COR-L47 (cell line): ENCODE results near the gene PCDHGB5.
"Not testable (repeated sequence)": the region's sequence is repeated elsewhere in the genome, so short reads cannot be mapped to it uniquely, and the experiment has no call there.

ENCODE experiments used
- DNase-seq: peaks from one replicate; lab custom pipeline; 2025; lab: John Stamatoyannopoulos, UW

The PCDHGB5 gene

GRCh38 chr5:141412854-141413539 is 15.2 kb downstream of the PCDHGB5 start, which contains the start of gene PCDHGA10:
Gene PCDHGA10, plus strand, starts transcription at chr5:141412987. Its CDS starts 189 bp downstream, at chr5:141413176.
- no peak for DNase-seq

- no peak for DNase-seq
Measured at GRCh38 chr5:141413540-141414069, 15.9 kb downstream of the PCDHGB5 start.

DNA sequence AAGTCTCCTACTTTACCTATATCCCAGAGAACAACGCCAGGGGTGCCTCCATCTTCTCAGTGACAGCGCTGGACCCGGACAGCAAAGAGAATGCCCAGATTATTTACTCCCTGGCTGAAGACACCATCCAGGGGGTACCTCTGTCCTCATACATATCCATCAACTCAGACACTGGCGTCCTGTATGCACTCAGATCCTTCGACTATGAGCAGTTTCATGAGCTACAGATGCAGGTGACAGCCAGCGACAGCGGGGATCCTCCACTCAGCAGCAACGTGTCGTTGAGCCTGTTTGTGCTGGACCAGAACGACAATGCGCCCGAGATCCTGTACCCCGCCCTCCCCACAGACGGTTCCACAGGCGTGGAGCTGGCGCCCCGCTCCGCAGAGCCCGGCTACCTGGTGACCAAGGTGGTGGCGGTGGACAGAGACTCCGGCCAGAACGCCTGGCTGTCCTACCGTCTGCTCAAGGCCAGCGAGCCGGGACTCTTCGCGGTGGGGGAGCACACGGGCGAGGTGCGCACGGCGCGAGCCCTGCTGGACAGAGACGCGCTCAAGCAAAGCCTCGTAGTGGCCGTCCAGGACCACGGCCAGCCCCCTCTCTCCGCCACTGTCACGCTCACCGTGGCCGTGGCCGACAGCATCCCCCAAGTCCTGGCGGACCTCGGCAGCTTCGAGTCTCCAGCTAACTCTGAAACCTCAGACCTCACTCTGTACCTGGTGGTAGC is 17.0 kb downstream of the PCDHGB5 start:
- DNase-seq = not testable (repeated sequence)

GRCh38 chr5:141415275-141415618 is 17.5 kb downstream of the PCDHGB5 start:
- DNase-seq = not testable (repeated sequence)

DNA sequence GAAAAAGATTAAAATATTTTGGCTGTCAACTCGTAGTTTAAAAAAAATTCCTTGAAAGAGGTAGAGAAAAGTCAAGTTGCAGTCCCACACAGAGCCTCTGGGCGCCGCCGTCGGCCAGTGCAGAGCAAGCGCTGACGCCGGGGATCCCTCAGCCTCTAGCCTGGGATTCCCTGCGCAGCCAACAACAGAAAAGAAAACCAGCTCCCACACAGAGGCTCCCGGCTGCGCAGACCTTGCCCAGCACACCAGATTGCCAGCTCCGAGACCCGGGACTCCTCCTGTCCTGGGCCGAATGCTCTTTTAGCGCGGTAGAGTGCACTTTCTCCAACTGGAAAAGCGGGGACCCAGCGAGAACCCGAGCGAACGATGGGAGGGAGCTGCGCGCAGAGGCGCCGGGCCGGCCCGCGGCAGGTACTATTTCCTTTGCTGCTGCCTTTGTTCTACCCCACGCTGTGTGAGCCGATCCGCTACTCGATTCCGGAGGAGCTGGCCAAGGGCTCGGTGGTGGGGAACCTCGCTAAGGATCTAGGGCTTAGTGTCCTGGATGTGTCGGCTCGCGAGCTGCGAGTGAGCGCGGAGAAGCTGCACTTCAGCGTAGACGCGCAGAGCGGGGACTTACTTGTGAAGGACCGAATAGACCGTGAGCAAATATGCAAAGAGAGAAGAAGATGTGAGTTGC is 19.9 kb downstream of the PCDHGB5 start, which contains the start of gene PCDHGB7:
Gene PCDHGB7, plus strand, starts transcription at position 184 of the 679 bp plus-strand sequence. Its CDS starts 183 bp downstream, at position 367.
- DNase-seq = not testable (repeated sequence)

GRCh38 chr5:141419074-141419880 is 21.5 kb downstream of the PCDHGB5 start:
- DNase-seq = no peak

DNA sequence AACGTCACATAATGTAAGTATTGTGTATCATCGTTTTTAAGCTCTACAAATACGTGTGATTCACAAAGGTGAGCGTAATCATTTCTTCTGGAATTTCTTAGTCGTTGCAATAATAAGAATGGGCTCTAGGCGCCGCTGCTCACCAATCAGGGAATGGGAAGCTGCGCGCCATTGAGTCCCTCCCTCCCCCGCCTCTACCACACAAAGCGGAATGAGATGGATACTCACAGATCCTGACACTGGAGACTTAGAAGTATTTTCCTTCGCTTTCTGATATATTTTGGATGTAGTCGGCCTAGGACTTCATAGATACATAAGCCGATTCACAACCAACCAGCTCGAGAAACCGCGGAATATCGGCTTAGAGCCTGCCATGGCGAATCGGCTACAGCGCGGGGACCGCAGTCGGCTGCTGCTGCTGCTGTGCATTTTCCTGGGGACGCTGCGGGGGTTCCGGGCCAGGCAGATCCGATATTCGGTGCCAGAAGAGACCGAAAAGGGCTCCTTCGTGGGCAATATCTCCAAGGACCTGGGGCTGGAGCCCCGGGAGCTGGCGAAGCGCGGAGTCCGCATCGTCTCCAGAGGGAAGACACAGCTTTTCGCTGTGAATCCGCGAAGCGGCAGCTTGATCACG is 23.2 kb downstream of the PCDHGB5 start, which contains the start of gene PCDHGA11:
Gene PCDHGA11, plus strand, starts transcription at position 197 of the 634 bp plus-strand sequence. Its CDS starts 177 bp downstream, at position 374.
- no peak for DNase-seq

DNA sequence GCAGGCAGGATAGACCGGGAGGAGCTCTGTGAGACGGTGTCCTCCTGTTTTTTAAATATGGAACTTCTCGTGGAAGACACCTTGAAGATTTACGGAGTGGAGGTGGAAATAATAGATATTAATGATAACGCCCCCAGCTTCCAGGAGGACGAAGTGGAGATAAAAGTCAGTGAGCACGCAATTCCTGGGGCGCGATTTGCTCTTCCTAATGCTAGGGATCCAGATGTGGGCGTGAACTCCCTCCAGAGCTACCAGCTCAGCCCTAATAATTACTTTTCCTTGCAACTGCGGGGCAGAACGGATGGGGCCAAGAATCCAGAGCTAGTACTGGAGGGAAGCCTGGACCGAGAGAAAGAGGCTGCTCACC is 23.7 kb downstream of the PCDHGB5 start:
- no peak for DNase-seq

DNA sequence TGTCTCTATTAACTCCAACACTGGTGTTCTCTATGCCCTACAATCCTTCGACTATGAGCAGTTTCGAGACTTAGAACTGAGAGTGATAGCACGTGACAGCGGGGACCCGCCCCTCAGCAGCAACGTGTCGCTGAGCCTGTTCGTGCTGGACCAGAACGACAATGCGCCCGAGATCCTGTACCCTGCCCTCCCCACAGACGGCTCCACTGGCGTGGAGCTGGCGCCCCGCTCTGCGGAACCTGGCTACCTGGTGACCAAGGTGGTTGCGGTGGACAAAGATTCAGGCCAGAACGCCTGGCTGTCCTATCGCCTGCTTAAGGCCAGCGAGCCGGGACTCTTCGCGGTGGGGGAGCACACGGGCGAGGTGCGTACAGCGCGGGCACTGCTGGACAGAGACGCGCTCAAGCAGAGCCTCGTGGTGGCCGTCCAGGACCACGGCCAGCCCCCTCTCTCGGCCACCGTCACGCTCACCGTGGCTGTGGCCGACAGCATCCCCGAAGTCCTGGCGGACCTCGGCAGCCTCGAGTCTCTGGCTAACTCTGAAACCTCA is 25.1 kb downstream of the PCDHGB5 start:
- DNase-seq = no peak

- DNase-seq = no peak
Measured at GRCh38 chr5:141427783-141428426, 30.2 kb downstream of the PCDHGB5 start.

GRCh38 chr5:141430332-141431113 is 32.8 kb downstream of the PCDHGB5 start, which contains the start of gene PCDHGA12:
Gene PCDHGA12, plus strand, starts transcription at chr5:141430507. Its CDS starts 253 bp downstream, at chr5:141430760.
- DNase-seq = no peak

DNA sequence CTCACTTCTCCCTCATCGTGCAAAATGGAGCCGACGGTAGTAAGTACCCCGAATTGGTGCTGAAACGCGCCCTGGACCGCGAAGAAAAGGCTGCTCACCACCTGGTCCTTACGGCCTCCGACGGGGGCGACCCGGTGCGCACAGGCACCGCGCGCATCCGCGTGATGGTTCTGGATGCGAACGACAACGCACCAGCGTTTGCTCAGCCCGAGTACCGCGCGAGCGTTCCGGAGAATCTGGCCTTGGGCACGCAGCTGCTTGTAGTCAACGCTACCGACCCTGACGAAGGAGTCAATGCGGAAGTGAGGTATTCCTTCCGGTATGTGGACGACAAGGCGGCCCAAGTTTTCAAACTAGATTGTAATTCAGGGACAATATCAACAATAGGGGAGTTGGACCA is 33.5 kb downstream of the PCDHGB5 start:
- no peak for DNase-seq

GRCh38 chr5:141432308-141432707 is 34.6 kb downstream of the PCDHGB5 start:
- not testable (repeated sequence) for DNase-seq

DNA sequence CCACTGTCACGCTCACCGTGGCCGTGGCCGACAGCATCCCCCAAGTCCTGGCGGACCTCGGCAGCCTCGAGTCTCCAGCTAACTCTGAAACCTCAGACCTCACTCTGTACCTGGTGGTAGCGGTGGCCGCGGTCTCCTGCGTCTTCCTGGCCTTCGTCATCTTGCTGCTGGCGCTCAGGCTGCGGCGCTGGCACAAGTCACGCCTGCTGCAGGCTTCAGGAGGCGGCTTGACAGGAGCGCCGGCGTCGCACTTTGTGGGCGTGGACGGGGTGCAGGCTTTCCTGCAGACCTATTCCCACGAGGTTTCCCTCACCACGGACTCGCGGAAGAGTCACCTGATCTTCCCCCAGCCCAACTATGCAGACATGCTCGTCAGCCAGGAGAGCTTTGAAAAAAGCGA is 35.0 kb downstream of the PCDHGB5 start:
- DNase-seq = not testable (repeated sequence)

DNA sequence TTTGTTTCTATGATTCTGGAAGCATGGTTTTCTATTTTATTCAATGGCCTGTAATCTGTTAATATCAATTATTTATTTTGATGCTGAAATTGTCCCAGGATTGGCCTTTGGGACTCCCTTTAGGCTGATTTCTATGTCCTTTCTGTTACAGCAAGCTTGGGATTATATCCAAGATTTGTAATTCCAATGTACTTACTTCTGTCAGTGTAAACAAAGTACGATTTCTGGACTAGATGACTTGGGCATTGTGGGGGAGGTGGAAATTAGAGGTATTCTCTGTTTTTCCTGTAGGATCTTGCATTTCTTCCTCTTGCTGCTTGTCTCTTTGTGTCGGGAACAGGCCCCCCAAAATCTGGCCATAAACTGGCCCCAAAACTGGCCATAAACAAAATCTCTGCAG is 36.3 kb downstream of the PCDHGB5 start:
- DNase-seq = no peak

GRCh38 chr5:141437221-141437620 is 39.5 kb downstream of the PCDHGB5 start:
- DNase-seq = no peak

- DNase-seq = no peak
Measured at GRCh38 chr5:141439411-141440141, 41.8 kb downstream of the PCDHGB5 start.

DNA sequence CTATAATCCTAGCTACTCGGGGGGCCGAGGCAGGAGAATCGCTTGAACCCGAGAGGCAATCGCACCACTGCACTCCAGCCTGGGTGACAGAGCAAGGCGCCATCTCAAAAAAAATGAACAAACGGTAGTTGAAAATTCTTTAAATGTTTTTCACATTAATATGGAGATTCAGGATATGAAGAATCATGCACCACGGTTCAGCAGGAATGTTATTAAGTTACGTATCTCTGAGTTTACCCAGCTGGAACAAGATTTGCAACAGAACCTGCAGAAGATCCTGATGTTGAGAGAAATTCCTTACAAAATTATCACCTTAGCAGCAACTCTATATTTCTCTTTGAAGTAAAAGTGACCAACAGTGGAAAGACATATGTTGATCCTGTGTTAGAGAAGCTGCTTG is 42.6 kb downstream of the PCDHGB5 start:
- DNase-seq = no peak
